Measurements from ENCODE around the gene CHMP4A.

Gene CHMP4A, protein sequence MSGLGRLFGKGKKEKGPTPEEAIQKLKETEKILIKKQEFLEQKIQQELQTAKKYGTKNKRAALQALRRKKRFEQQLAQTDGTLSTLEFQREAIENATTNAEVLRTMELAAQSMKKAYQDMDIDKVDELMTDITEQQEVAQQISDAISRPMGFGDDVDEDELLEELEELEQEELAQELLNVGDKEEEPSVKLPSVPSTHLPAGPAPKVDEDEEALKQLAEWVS

DNA sequence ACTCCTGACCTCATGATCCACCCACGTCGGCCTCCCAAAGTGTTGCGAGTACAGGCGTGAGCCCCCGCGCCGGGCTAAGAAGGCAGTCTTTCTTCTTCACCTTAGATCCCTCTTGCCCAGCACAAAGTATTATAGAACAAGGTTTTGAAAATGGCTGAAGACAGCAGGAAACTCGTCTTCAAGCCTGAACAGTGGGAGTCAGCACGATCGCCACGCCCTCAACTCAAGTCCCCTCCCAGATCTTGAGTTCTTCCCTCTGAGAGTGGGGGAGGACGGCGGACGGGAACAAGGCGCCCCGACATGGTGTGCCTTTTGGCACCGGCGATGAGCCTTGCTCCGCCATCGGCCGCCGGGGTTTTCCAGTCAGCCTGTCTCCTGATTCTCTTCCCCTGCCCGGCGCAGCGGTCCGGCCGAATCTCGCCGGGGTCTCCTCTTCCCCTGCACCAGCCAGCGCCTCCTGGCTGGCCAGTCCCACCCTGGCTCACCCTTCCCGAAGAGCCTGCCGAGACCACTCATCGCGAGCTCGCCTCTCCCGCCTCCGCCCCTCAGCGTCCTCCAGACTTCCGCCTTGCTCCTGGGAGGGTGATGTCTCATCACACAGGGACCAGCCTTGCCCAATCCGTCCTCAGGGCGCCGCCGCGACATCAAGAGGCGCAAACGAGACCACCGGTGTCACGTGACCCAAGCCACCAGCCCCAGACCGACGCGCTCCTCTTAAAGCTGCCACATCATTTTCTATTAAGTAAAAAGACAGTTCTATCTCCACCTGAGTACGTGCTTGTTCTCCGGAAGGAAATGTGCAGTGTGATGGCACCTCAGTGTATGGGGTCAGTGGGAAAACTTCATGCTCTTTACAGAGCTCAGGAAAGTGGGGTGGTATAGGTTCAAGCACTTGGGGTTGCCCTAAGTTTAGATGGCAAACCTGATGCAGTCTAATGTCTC, at the start of gene CHMP4A:
CHMP4A (minus strand) TSS at position 565 of the 942 bp plus-strand sequence; CDS start at position 516, 49 bp downstream.
- DNase-seq (ENCODE audit: low read depth in 2 of 2): peak; percentile 91 to 94

DNA sequence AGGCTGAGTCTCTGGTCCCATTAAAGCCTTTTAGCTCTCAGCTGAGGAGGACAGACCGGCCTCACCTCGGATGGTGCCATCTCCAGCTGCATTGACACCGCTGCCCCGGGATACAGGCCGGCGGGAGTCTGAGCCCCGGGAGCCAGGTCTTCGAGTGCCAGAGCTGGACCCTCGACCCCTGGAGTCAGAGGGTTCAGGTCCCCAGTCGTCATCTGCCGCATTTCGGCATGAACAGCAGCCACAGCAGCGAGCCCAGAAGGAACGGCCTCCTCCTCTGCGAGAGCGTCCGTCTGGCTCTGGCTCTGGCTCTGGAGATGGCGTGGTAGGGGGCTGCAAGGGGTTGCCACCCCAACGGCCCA, 48.7 kb upstream of the CHMP4A start:
- no peak for DNase-seq (ENCODE audit: low read depth in 2 of 2)

DNA sequence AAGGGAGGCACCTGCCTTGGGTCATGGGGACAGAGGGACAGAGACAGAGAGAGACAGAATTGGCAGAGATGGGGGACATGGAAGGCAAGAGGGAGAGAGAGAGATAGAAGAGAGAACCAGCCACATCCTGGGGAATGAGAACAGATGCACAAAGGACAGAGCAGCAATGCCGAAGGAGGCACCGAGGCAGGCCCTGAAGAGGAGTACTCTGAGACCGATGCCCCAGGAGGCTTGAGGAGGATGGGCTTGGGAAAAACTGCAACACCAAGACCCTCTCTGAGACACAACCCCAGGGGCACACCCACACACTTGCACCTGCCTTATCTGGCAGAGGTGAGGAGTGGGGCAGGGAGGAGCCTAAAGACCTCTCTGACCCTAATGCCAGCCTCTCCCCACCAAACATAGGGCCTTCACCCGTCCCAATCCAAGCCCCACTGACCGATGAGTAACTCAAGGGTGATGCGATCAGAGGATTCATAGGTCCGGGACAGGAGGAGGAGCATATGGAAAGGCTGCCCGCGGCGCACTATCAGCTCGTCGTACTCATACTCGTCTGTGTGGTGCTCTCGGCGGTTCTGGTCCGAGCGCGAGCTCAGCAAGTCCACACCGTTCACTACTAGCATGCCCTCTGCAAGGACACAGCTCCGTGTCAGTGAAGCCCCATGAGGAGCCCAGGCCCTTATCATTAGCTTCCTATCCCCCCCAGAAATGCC, 48.1 kb upstream of the CHMP4A start:
- DNase-seq (ENCODE audit: low read depth in 2 of 2): no peak

DNA sequence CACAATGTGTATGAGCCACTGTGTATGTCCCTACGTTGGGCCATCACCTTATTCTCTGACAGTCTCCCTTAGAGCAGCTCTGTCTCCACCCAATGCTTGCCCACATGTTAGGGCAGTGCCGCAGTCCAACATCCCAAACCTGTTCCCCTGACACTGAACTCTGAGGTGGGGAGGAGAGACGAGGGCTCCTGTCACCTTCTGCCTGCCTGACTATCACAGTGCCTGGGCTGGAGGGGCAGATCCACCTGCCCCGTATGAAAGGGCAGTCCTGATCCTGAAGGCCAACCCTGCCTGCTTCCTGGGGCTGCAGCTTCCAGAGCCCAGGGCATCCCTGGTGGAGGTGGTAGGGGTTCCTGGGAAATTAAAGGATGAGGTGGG, 47.5 kb upstream of the CHMP4A start:
- no peak for DNase-seq (ENCODE audit: low read depth in 2 of 2)

DNA sequence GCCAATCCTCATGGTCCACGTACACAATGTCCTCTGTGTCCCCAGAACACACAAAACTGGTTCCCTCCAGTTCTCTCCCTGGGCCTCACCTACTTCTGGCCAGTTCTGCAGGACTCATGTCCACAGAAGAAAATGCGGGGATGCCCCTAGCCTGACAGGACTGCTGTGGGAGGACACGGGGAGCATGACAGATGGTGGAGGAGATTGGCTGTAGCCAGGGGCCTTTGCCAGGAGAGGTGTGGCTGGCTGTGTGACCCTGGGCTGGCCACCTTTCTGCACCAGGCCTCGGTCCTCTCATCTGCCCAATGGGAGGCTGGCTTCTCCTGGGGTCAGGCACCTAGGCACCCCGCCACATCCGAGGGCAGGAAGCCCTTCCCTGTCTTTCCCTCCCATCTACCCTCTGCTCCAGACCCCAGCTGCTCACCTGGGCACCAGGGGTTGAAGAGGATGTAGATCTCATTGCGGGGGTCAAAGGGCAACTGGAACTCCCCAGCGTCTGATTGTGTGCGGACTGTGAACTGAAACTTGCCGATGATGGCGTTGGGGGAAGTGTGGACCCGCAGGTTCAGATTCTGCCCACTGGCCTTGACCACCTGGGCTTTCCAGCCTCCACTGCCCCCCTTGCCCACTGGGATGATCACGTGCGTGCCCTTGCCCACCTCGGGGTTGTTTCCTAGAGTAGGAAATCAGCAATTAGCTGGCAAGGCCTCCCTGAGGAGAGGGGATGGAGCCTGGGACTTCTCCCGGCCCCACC, 46.9 kb upstream of the CHMP4A start:
- DNase-seq (ENCODE audit: low read depth in 2 of 2): no peak

DNA sequence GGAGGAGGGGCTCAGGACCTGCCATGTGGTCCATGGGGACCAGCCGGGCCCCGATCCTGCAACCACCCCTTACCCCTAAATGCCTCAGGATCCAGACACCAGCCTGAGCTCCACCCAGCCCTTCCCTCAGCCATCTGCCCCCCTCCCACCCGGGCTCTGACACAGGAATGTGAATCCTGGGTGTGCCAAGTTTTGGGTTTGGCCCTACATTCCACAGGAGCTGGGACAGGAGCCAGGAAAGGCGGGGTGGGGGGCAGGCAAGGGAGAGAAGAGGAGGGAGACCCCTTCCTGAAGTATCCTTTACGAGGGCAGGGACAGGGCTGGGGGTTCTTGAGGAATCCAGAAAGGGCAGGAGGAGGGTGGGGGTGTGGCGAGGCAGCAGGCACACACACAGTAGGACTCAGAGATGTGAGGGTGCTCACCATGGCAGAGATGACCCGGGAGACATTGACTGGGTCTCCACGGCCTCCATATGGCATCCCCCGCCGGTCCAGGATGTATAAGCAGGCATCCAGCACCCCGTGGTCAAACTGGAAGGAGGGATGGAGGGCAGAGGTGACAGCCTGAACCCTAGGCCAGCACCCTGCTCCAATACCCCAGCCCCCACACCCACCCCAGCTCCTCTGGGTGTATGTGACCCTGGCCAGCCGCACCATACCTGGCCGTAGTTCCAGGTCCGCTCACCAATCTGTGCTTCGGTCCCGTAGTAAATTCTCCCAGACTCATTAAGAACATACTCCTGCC, 46.2 kb upstream of the CHMP4A start:
- no peak for DNase-seq (ENCODE audit: low read depth in 2 of 2)

DNA sequence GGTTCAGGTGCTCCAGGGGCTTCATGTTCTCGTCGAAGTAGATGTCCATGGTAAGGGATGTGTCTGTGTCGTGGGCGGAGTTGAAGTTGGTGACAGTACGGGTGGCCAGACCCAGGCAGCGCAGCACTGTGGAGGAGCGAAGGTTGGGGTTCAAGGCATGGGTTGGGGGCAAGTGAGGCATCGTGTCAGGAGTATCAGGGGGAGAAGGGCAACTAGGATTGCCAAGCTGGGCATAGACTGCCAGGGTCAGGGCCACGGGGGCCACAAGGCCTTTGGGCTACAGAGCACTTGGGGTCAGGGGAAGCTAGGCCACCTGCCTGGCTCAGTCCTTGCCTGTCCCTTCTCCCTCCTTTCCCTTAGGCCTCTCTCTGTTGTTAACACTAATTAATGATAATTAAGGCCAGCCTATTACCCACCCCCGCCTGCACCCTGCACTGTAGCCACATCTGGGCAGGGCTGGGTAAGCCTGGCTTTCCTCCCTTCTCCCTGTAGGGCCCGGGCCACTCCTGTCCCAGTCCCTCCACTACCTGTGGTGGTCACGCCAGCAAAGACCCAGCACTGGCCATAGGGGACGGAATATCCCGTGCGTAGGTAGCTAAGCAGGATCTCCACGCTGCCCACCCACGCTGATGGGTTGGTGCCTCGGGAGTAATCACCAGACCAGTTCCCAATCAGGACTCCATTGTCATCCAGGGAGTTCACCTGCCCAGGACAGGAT, 45.4 kb upstream of the CHMP4A start:
- DNase-seq (ENCODE audit: low read depth in 2 of 2): no peak

DNA sequence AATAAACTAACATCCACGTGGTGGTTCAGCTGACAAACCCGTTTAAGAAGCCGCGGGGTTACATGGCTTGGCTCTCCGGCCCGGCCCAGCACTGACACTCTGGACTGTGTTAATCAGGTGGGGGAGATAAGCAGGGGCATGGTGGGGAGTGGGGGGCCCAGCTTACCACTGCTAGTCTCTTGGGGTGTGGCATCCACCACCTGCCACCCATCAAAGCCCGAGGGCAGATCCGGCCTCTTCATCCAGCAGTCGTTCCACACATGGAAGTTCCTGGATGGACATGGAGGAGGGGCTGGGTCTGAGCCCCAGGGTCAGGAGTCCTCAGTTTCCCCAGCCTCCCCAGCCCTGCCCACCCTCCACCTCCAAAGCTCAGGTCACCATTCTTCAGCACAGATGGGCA, 44.8 kb upstream of the CHMP4A start:
- no peak for DNase-seq (ENCODE audit: low read depth in 2 of 2)

DNA sequence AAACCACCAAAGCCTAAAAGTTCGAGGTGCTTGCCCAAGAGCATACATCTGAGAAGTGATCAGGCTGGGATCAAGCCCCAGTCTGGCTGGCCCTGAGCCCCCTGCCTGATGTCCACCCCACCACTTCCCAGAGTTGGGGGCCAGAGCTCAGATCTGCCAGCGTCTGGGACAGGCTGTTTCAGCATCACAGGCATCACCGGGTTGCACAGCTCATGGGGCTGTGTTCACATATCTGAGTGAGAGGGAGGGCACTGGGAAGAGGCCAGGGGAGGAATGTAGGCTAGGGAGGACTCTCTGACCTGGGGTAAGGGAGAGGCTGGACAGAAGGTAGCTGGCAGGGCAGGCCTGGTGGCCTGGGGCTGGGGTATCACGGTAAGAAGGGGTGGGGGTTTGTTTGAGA, 43.7 kb upstream of the CHMP4A start:
- no peak for DNase-seq (ENCODE audit: low read depth in 2 of 2)

DNA sequence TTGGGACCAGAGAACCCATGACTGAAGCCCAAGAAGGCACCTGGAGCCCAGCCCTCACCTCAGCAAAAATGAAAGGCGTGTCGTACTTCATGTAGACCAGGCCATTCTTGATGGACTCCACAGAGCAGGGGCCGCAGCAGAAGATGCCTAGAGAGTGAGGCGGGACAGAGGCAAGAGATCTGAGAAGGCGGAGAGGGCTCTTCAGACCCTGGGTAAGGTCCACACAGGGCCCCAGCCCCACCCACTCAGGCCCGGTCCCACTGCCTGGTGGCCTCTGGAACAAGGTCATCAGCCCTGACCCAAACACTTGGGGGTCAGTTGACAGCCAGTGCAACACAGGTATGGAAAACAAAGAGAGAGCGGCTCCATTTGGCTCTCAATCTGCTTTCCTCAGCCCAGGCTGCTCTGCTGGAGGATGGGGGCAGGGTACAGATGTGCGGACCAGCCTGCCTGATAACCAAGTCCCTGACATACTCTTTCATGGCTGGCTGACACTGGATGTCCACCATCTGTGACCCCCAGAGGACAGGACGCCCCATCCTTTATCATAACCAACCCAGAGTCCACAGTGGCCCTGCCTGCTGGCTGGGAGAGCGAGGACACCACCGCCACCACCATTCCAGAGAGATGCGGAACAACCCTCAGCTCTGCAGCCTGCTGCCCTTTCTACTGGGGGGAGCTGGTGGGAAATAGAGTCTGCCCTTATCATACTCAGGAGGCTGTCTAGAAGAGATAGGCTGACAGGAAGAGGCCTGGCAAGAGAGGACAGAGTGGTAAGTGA, 42.8 kb upstream of the CHMP4A start:
- DNase-seq (ENCODE audit: low read depth in 2 of 2): no peak

DNA sequence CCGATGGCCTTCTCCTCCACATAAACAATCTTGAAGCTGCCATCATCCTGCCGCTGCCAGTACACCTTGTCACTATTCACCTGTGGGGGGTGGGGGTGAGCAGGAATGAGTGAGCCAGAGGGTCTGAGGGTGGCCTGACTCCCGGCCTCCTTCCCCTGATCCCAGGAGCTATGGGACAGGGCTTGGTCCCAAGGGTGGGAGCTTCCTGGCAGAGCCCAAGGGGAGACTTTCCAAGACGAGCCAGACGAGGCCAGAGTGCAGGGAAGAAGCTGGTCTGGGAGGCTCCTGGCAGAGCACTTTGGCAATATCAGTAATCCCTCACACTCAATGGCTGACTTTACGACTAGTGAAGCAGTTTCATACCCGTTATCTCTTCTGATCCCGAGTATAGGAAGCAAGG, 42.1 kb upstream of the CHMP4A start:
- DNase-seq (ENCODE audit: low read depth in 2 of 2): no peak

DNA sequence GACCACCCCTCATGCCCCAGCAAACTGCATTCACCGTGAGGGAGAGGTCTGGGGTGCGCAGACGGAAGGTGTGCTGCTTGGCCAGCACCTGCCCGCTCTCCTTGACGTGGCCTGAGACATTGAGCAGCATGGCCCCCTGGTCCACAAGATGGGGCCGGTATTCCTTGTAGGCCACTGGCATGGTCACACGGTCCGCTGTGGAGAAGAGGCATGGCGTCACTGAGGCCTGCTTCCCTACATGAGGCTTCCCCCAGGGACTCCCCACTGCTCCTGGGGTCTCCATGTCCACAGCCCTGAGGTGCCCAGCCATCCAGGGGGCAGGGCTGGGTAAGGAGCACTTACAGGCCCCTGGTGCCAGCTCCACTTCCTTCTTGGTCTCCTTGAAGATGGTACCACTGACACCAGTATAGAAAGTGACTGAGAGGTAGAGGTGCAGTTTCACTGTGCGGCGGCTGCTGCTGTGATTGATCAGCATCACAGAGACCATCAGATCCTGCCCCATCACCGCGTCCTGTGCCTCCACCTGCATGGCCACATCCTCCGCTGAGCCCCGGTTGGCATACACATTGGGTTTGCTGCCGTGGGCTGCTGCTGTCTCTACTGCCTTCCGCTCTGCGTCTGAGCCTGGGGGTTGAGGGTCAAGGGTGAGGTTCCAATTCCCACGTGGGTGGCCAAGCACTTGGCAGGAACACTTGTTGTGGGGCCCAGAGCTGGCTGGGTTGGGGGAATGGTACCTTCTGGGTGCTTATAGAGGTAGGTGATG, 41.5 kb upstream of the CHMP4A start:
- DNase-seq (ENCODE audit: low read depth in 2 of 2): no peak

DNA sequence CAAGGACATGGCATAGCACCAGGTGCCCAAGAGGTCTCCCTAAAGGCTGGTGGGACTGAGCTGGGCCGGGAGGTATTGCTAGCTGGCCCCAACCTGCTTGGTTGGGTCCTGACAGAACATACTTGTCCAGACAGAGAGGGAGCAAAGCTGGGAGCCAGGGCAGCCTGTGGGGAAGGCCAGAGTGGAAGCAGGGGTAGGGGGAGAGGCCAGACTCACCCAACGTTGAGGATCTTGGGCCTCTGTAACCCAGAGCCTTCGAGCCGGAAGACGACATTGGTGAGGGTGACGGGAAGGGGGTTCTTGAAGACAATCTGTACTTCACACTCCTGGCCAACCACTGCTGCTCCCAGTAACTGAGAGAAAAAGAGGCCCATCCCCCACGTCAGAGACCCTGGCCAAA, 40.6 kb upstream of the CHMP4A start:
- no peak for DNase-seq (ENCODE audit: low read depth in 2 of 2)

DNA sequence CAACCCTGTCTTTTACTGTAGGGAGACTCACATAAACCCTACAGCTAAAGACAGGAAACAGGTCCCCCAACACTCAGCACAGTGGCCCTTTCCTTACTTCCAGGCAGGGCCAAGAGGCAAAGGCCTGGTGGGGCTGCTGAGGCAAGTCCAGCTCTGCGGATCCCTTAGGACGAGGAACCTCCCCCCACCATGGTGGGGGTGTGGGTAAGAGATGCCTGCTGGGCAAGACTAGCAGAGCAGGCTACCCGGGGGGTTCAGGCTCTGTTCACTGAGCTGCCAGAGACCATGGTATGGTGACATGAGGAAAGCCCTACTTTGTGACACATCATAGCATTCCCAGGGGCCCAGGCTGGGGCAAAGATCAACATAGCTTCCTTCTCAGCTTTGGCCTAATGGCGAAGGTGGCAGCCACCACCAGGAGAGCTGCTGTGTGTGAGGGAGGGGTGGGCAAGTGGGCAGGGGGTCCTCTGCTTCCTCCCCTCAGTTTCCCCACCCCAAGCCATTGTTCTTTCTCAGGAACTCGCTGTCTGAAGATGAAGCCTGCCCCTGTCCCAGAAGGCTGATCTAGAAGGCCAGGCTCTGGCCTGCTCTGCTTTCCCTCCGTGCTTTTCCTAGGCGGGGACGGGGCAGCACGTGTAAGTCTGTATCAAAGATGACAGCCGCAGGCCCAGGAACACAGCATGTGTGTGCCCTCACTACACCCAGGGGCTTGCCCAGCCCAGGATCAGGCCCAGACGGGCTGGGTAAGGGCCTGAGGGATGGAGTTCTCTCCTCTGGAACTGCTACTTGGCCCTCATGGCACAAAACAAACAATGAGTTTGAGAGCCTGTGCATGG, 39.2 kb upstream of the CHMP4A start:
- no peak for DNase-seq (ENCODE audit: low read depth in 2 of 2)

DNA sequence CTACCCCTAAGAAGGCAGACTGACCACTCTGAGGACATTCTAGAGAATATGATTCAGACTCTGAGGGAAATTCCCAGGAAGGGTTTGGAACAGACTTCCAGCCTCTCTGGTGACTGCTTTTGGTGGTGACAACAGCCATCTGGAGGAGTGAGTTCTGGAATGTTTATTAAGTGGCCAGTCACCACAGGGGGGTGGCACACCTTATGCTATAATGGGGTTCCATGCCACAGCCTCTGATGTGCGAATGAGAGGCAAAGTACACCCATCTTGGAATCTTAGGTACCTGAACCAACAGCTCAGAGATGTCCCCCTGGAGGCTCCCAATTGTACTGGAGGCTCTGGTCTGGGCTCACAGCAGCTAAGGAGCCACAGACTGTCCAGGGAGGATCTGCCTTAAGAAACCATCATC, 38.6 kb upstream of the CHMP4A start:
- DNase-seq (ENCODE audit: low read depth in 2 of 2): no peak

DNA sequence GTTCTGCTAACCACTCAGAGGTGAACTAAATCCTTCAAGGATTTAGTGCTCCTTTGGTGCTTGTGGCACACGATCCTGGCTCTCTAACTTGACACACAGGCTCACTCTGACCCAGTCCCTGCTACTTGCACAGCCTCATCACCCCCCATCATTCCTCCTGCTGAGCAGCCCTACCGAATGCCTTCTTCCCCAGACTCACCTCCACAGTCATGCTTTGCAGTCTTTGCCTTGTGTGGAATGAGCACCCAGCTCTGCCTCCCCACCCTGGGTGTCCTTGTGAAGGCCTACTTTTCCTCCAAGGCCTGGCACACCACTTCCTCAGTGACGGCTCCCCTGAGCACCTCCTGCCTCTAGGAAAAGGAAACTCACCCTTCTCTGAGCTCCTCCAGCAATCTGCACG, 37.1 kb upstream of the CHMP4A start:
- DNase-seq (ENCODE audit: low read depth in 2 of 2): no peak

DNA sequence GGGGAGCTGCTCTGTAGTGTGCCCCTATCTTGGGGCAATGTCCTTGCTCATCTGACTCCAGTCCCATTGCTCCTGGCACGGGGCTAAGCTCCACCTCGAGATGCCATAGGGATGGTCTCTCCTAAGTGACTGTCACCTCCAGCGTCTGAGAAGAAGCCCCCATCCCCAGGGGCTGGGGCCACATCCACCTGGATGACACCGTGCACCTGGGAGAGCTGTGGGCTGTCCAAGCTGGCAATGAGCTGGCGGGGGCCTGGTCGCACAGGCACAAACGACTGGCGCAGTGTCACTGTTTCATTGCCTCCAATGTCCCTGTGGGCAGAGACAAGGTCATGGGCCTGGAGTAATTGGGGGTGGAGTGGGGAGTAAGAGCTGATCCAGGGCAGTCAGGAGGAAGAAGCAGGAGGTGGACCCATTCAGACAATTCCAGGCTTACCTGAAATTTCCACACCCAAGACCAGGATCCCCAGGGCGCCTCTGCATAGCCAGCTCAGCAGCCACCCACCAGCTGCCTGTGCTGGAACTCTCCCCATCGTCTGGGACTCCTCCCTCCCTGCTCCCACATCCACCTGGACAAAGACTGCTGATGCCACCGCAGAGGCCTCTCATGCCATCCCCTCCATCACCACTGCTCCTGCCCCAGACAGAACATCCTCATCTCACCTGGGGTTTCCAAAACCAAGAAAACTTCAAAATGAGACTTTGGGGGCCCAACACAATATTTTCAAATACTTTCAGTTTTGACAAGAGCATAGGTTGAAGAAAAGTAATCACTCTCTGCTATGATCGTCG, 36.1 kb upstream of the CHMP4A start:
- no peak for DNase-seq (ENCODE audit: low read depth in 2 of 2)
